SK-N-SH treated with all-trans-retinoic acid at 6 μM for 48 hours (cell line): ENCODE measurements around the gene DTNB.

Experiments used
- ATAC-seq: fragments of 200-7000 bp; cut with Tn5 transposase; 3 replicates; pipeline ENCODE4 v1.9.1; 2020; ENCODE audit warnings: mild to moderate bottlenecking, moderate library complexity
- ARNTL ChIP-seq: fragments of 450-650 bp; formaldehyde crosslinking; IDR thresholded peaks from 2 replicates; pipeline ENCODE4 v1.5.0; 2020; ENCODE audit warnings: low read depth, mild to moderate bottlenecking, moderate library complexity, borderline replicate concordance
- BACH2 ChIP-seq: fragments of 250-450 bp; sonication (Bioruptor Pico); IDR thresholded peaks from 2 replicates; pipeline ENCODE4 v1.9.0; 2021; ENCODE audit warnings: mild to moderate bottlenecking, borderline replicate concordance
- CREB5 ChIP-seq: fragments of 250-450 bp; sonication (Bioruptor Pico); IDR thresholded peaks from 2 replicates; pipeline ENCODE4 v1.5.1; 2020; ENCODE audit warnings: low read depth, mild to moderate bottlenecking, moderate library complexity
- CSRNP3 ChIP-seq: fragments of 250-450 bp; sonication (Bioruptor Pico); IDR thresholded peaks from 2 replicates; pipeline ENCODE4 v1.5.1; 2021; ENCODE audit warnings: mild to moderate bottlenecking, moderate library complexity
- ESRRG ChIP-seq: fragments of 250-450 bp; sonication (Bioruptor Pico); IDR thresholded peaks from 2 replicates; pipeline ENCODE4 v1.6.1; 2021; ENCODE audit warnings: mild to moderate bottlenecking
- GLIS3 ChIP-seq: fragments of 250-450 bp; sonication (Bioruptor Pico); IDR thresholded peaks from 2 replicates; pipeline ENCODE4 v1.5.0; 2020; ENCODE audit warnings: mild to moderate bottlenecking, moderate library complexity
- ISL1 ChIP-seq: fragments of 250-450 bp; sonication (Bioruptor Pico); IDR thresholded peaks from 2 replicates; pipeline ENCODE4 v2.1.2; 2022; ENCODE audit warnings: mild to moderate bottlenecking, moderate library complexity
- OSR1 ChIP-seq: fragments of 250-450 bp; sonication (Bioruptor Pico); IDR thresholded peaks from 2 replicates; pipeline ENCODE4 v1.8.0; 2022; ENCODE audit warnings: moderate library complexity, mild to moderate bottlenecking, inconsistent platforms
- PATZ1 ChIP-seq: fragments of 250-450 bp; sonication (Bioruptor Pico); IDR thresholded peaks from 2 replicates; pipeline ENCODE4 v1.8.0; 2020; ENCODE audit warnings: mild to moderate bottlenecking, moderate library complexity, borderline replicate concordance
- POU6F1 ChIP-seq: fragments of 250-450 bp; sonication (Bioruptor Pico); IDR thresholded peaks from 2 replicates; pipeline ENCODE4 v1.8.0; 2021; ENCODE audit warnings: low read depth, mild to moderate bottlenecking, moderate library complexity, borderline replicate concordance
- PPARA ChIP-seq: fragments of 250-450 bp; sonication (Bioruptor Pico); IDR thresholded peaks from 2 replicates; pipeline ENCODE4 v1.5.0; 2020; ENCODE audit warnings: mild to moderate bottlenecking, borderline replicate concordance
- RARB ChIP-seq: fragments of 250-450 bp; sonication (Bioruptor Pico); IDR thresholded peaks from 2 replicates; pipeline ENCODE4 v1.8.0; 2021; ENCODE audit warnings: mild to moderate bottlenecking, moderate library complexity
- SNAI2 ChIP-seq: fragments of 250-450 bp; sonication (Bioruptor Pico); IDR thresholded peaks from 2 replicates; pipeline ENCODE4 v1.5.0; 2020; ENCODE audit warnings: mild to moderate bottlenecking, moderate library complexity
- TCF4 ChIP-seq: fragments of 250-450 bp; sonication (Bioruptor Pico); IDR thresholded peaks from 2 replicates; pipeline ENCODE4 v1.8.0; 2021; ENCODE audit warnings: mild to moderate bottlenecking, moderate library complexity, borderline replicate concordance
- TOX ChIP-seq: fragments of 250-450 bp; sonication (Bioruptor Pico); IDR thresholded peaks from 2 replicates; pipeline ENCODE4 v1.8.0; 2021; ENCODE audit warnings: mild to moderate bottlenecking, moderate library complexity, borderline replicate concordance
- TSHZ2 ChIP-seq: fragments of 250-450 bp; sonication (Bioruptor Pico); IDR thresholded peaks from 2 replicates; pipeline ENCODE4 v1.5.0; 2020; ENCODE audit warnings: mild to moderate bottlenecking, moderate library complexity
- ZC3H10 ChIP-seq: fragments of 250-450 bp; sonication (Bioruptor Pico); IDR thresholded peaks from 2 replicates; pipeline ENCODE4 v1.5.1; 2021; ENCODE audit warnings: mild to moderate bottlenecking, moderate library complexity
- ZFP30 ChIP-seq: fragments of 450-650 bp; formaldehyde crosslinking; IDR thresholded peaks from 2 replicates; pipeline ENCODE4 v1.5.0; 2022; ENCODE audit warnings: mild to moderate bottlenecking, moderate library complexity
- ZNF565 ChIP-seq: fragments of 450-650 bp; formaldehyde crosslinking; conservative IDR thresholded peaks from 2 replicates; pipeline ENCODE4 v1.5.0; 2020; ENCODE audit warnings: low read depth, mild to moderate bottlenecking, moderate library complexity
- ZNF70 ChIP-seq: fragments of 450-650 bp; formaldehyde crosslinking; IDR thresholded peaks from 2 replicates; pipeline ENCODE4 v1.5.0; 2020; ENCODE audit warnings: mild to moderate bottlenecking, moderate library complexity
- ZNF8 ChIP-seq: fragments of 450-650 bp; formaldehyde crosslinking; IDR thresholded peaks from 2 replicates; pipeline ENCODE4 v1.5.0; 2020; ENCODE audit warnings: mild to moderate bottlenecking, moderate library complexity

Gene DTNB

GRCh38 chr2:25479761-25480160, 193.6 kb downstream of the DTNB start:
- ATAC-seq, result no peak
- no peak for TF ChIP-seq TOX (CRISPR knock-in tag)
- TF ChIP-seq TCF4 (CRISPR knock-in tag), result no peak
- no peak for TF ChIP-seq PPARA (CRISPR knock-in tag)

GRCh38 chr2:25478736-25479135, 194.6 kb downstream of the DTNB start:
- no peak for ATAC-seq
- TF ChIP-seq BACH2 (CRISPR knock-in tag) (no peak), ZFP30 (no peak), ZC3H10 (no peak), ZNF565 (no peak), SNAI2 (no peak), ZNF8 (CRISPR knock-in tag) (no peak), ARNTL (CRISPR knock-in tag) (no peak), OSR1 (CRISPR knock-in tag) (no peak), POU6F1 (no peak), ZNF70 (CRISPR knock-in tag) (no peak), TSHZ2 (no peak), TCF4 (CRISPR knock-in tag) (no peak), PATZ1 (CRISPR knock-in tag) (no peak), CREB5 (CRISPR knock-in tag) (no peak), ISL1 (no peak), CSRNP3 (no peak), TOX (CRISPR knock-in tag) (no peak), RARB (no peak), ESRRG (CRISPR knock-in tag) (no peak), GLIS3 (CRISPR knock-in tag) (no peak)

- ATAC-seq, result 0 out of 3 replicates have a peak, but pooled peaks have one; percentile 21
- TF ChIP-seq ISL1 (peak; percentile 27; the same call in 1 of the 2 replicates), PATZ1 (CRISPR knock-in tag) (no peak)
- TF ChIP-seq, all 23 proteins: peak for 1
Observed at GRCh38 chr2:25473758-25474340, 199.5 kb downstream of the DTNB start.
